HCT116 (cell line): ENCODE measurements around the gene GDPD5. TPM values are rescaled to one million over a fixed set of nuclear protein-coding genes. Genes with fewer than 3 reads are reported as not detected.

Source experiments
- ATAC-seq: fragments of 200-7000 bp; cut with Tn5 transposase; 2 replicates; pipeline ENCODE4 v1.9.1; 2020; ENCODE audit warnings: mild to moderate bottlenecking, moderate library complexity
- BruUV-seq: library from RNA; stranded (reverse); fragments of 400-500 nt; replicated peaks from 2 replicates; lab custom pipeline; 2021; lab: Mats Ljungman, UMichigan
- CTCF ChIA-PET: fragments of 300-600 bp; sonication (Branson Sonifier 250); formaldehyde crosslinking; loops from one replicate; lab custom pipeline; 2021; ENCODE audit warnings: antibody characterized with exemption; lab: Charles Lee
- POLR2A ChIA-PET: fragments of 300-600, 350-600 bp; sonication (Branson Sonifier 250); formaldehyde crosslinking; loops from one replicate; lab custom pipeline; 2021; ENCODE audit warnings: antibody characterized with exemption; lab: Charles Lee
- RAD21 ChIA-PET, 2 experiments: fragments of 300-600 bp; sonication (Branson Sonifier 250); formaldehyde crosslinking; loops; one replicate each; lab custom pipeline; 2023; ENCODE audit warnings: low total read pairs in 2 of 2; ENCODE audit not compliant: uncharacterized antibody in 2 of 2, unreplicated experiment in 2 of 2, low non-redundant PET in 1 of 2; lab: Charles Lee
- DNase-seq: peaks from one replicate; pipeline ENCODE4 v3.0.0-alpha.2; 2010; ENCODE audit warnings: low read depth, low spot score
- H2AFZ ChIP-seq: fragments of 200-600 bp; shearing (Covaris generic), sonication (generic); 2 replicates; pipeline ENCODE4 v1.6.1; 2017; ENCODE audit warnings: low read depth, mixed run types, mixed read lengths, antibody characterized with exemption, low read length; ENCODE audit not compliant: poor library complexity, severe bottlenecking
- H3K27ac ChIP-seq: 2 replicates; pipeline ENCODE4 v1.5.1; 2012; ENCODE audit warnings: low read depth, low read length
- H3K27me3 ChIP-seq: fragments of 200-600 bp; sonication (generic); 2 replicates; pipeline ENCODE4 v1.6.1; 2016; ENCODE audit warnings: mixed run types, low read length, mixed read lengths; ENCODE audit not compliant: insufficient read depth
- H3K36me3 ChIP-seq, 2 experiments: fragments of 200-500 bp in 1 of 2; fragments of 200-600 bp in 1 of 2; sonication (Bioruptor generic) in 1 of 2; sonication (generic) in 1 of 2; 2 replicates each; pipeline versions ENCODE4 v1.5.1 to v1.6.1; 2014 to 2016; ENCODE audit warnings: low read length in 2 of 2, inconsistent platforms in 1 of 2, mixed read lengths in 1 of 2, mixed run types in 1 of 2; ENCODE audit not compliant: insufficient read depth in 2 of 2, control insufficient read depth in 1 of 2
- H3K4me1 ChIP-seq, 2 experiments: fragments of 200-600 bp in 1 of 2; sonication (generic) in 1 of 2; 2 replicates each; pipeline versions ENCODE4 v1.5.1 to v1.6.1; 2012 to 2017; ENCODE audit warnings: low read length in 2 of 2, inconsistent platforms in 1 of 2, mild to moderate bottlenecking in 1 of 2, mixed read lengths in 1 of 2, mixed run types in 1 of 2, moderate library complexity in 1 of 2; ENCODE audit not compliant: insufficient read depth in 2 of 2, control insufficient read depth in 1 of 2
- H3K4me2 ChIP-seq: fragments of 200-600 bp; sonication (generic); 2 replicates; pipeline ENCODE4 v1.6.1; 2017; ENCODE audit warnings: mixed run types, low read length, mixed read lengths
- H3K4me3 ChIP-seq, 2 experiments: fragments of 200-600 bp in 1 of 2; sonication (generic) in 1 of 2; replicated peaks in 1 of 2; 2 replicates each; pipeline ENCODE4 v1.5.1; 2011 to 2016; ENCODE audit warnings: low read length in 2 of 2, control low read depth in 1 of 2, low read depth in 1 of 2, mild to moderate bottlenecking in 1 of 2, mixed read lengths in 1 of 2, mixed run types in 1 of 2
- H3K79me2 ChIP-seq: fragments of 200-600 bp; sonication (generic); 2 replicates; pipeline ENCODE4 v1.6.1; 2017; ENCODE audit warnings: mild to moderate bottlenecking, mixed run types, low read length, moderate library complexity, mixed read lengths; ENCODE audit not compliant: insufficient read depth
- H3K9ac ChIP-seq: fragments of 200-600 bp; sonication (generic); 2 replicates; pipeline ENCODE4 v1.6.1; 2016; ENCODE audit warnings: low read length, mixed read lengths
- H3K9me2 ChIP-seq: fragments of 200-600 bp; sonication (generic), shearing (Covaris generic); 2 replicates; pipeline ENCODE4 v1.6.1; 2017; ENCODE audit warnings: mixed run types, mild to moderate bottlenecking, moderate library complexity; ENCODE audit not compliant: insufficient read depth
- H3K9me3 ChIP-seq, 2 experiments: fragments of 200-500 bp in 1 of 2; fragments of 200-600 bp in 1 of 2; sonication (Bioruptor generic) in 1 of 2; sonication (generic) in 1 of 2; 2 replicates each; pipeline ENCODE4 v1.6.1; 2014 to 2017; ENCODE audit warnings: low read length in 2 of 2, mixed read lengths in 2 of 2, inconsistent platforms in 1 of 2, low read depth in 1 of 2, mild to moderate bottlenecking in 1 of 2, mixed run types in 1 of 2, moderate library complexity in 1 of 2; ENCODE audit not compliant: control insufficient read depth in 1 of 2, insufficient read depth in 1 of 2
- H4K20me1 ChIP-seq: fragments of 200-600 bp; sonication (generic), shearing (Covaris generic); 2 replicates; pipeline ENCODE4 v1.6.1; 2017; ENCODE audit warnings: mixed run types, mild to moderate bottlenecking, moderate library complexity; ENCODE audit not compliant: insufficient read depth
- CEBPB ChIP-seq: IDR thresholded peaks from 2 replicates; pipeline ENCODE4 v1.6.1; 2012; ENCODE audit warnings: low read depth
- CTCF ChIP-seq, 3 experiments: fragments of 200-600 bp in 1 of 3; sonication (generic) in 1 of 3; IDR thresholded peaks in 2 of 3; conservative IDR thresholded peaks in 1 of 3; 2 replicates each; pipeline ENCODE4 v1.5.1; 2012 to 2017; ENCODE audit warnings: low read depth in 2 of 3, low read length in 2 of 3, antibody characterized with exemption in 1 of 3, borderline replicate concordance in 1 of 3, control low read depth in 1 of 3, mild to moderate bottlenecking in 1 of 3, mixed read lengths in 1 of 3, mixed run types in 1 of 3, moderate library complexity in 1 of 3; ENCODE audit not compliant: insufficient read depth in 1 of 3
- EGR1 ChIP-seq: IDR thresholded peaks from 2 replicates; pipeline ENCODE4 v1.6.1; 2012; ENCODE audit warnings: low read depth
- ELF1 ChIP-seq: IDR thresholded peaks from 2 replicates; pipeline ENCODE4 v1.6.1; 2012; ENCODE audit warnings: low read depth, borderline replicate concordance
- EZH2 ChIP-seq: fragments of 200-600 bp; sonication (generic); IDR thresholded peaks from 2 replicates; pipeline ENCODE4 v1.6.1; 2017; ENCODE audit warnings: antibody characterized with exemption, mixed run types
- EZH2phosphoT487 ChIP-seq: fragments of 200-600 bp; IDR thresholded peaks from 2 replicates; pipeline ENCODE4 v1.6.1; 2018; ENCODE audit warnings: antibody characterized with exemption, borderline replicate concordance
- FOSL1 ChIP-seq: IDR thresholded peaks from 2 replicates; pipeline ENCODE4 v1.6.1; 2012; ENCODE audit warnings: low read depth
- POLR2A ChIP-seq: IDR thresholded peaks from 2 replicates; pipeline ENCODE4 v1.7.0; 2011; ENCODE audit warnings: borderline replicate concordance; ENCODE audit not compliant: insufficient read depth, insufficient read length; ENCODE audit errors: extremely low read depth
- POLR2AphosphoS5 ChIP-seq: IDR thresholded peaks from 2 replicates; pipeline ENCODE4 v1.6.1; 2011; ENCODE audit warnings: mild to moderate bottlenecking, low read depth, low read length, moderate library complexity
- RAD21 ChIP-seq: IDR thresholded peaks from 2 replicates; pipeline ENCODE4 v1.6.1; 2012; ENCODE audit warnings: low read depth, mild to moderate bottlenecking
- SIN3A ChIP-seq: IDR thresholded peaks from 2 replicates; pipeline ENCODE4 v1.6.1; 2012; ENCODE audit warnings: low read depth
- SRF ChIP-seq: IDR thresholded peaks from 2 replicates; pipeline ENCODE4 v1.6.1; 2012; ENCODE audit warnings: low read depth
- TCF7L2 ChIP-seq: IDR thresholded peaks from 2 replicates; pipeline ENCODE4 v1.7.0; 2011; ENCODE audit warnings: borderline replicate concordance, inconsistent platforms; ENCODE audit not compliant: insufficient read depth, insufficient read length; ENCODE audit errors: extremely low read depth
- ZBTB33 ChIP-seq: IDR thresholded peaks from 2 replicates; pipeline ENCODE4 v1.6.1; 2011; ENCODE audit warnings: mild to moderate bottlenecking, low read length, moderate library complexity; ENCODE audit not compliant: insufficient replicate concordance; ENCODE audit errors: extremely low read depth
- ZFX ChIP-seq: fragments of 450-650 bp; IDR thresholded peaks from 2 replicates; pipeline ENCODE4 v1.6.1; 2017
- ZNF274 ChIP-seq: fragments of 200-500 bp; sonication (Bioruptor generic); IDR thresholded peaks from 2 replicates; pipeline ENCODE4 v1.6.1; 2014; ENCODE audit warnings: mild to moderate bottlenecking, low read depth, low read length, inconsistent platforms
- intact Hi-C: fragments of 100-400 bp; cut with micrococcal nuclease; formaldehyde crosslinking; loops from 2 replicates; pipeline ENCODE4 v1.10.0; 2022
- total RNA-seq: library from RNA; stranded (reverse); gene quantifications from one replicate; pipeline ENCODE4 v1.2.1, GENCODE V29; 2021; ENCODE audit not compliant: unreplicated experiment
- TF ChIP-seq, protein P1 (sequence below): IDR thresholded peaks from 2 replicates; pipeline ENCODE4 v1.6.1; 2012

The GDPD5 gene
- total RNA-seq, 1 experiment from 2014 or later = 27.5 TPM

DNA sequence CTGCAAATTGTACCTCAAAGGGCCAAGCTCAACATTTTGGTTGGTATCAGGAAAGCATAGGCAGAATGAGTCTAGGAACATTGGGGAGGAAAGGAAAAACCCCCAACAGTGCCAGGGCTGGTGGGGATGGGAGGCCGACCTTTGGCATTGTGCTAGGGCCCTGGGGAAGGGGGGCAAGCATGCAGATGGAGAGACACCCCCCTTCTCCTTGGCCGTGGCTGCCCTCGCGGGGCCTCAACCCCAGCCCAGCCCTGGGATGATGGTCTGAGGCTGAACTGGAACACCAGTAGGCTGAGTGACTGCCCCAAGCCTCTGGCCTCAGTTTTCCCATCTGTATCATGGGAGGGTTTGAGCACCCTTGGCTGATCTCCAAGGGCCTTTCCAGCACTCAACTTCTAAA is 40.0 kb downstream of the GDPD5 start:
- Histone ChIP-seq H3K9ac (no peak overlapping the region), H3K79me2 (no peaks in the 10 kb centered on the region), H3K9me2 (no peaks in the 10 kb centered on the region), H3K4me1 (peaks cover 11 to 13% of the 10 kb centered on the region in 2 experiments), H3K4me3 (no peak overlapping the region), H3K27ac (no peak overlapping the region), H4K20me1 (no peaks in the 10 kb centered on the region), H3K9me3 (no peaks in the 10 kb centered on the region), H3K27me3 (no peaks in the 10 kb centered on the region), H3K4me2 (no peak overlapping the region), H2AFZ (no peak overlapping the region), H3K36me3 (no peaks in the 10 kb centered on the region)
- BruUV-seq = no TSS peak
- no peak for ATAC-seq
- no peak for DNase-seq
- ChIA-PET POLR2A (no interaction called here), RAD21 (no interaction called here), CTCF (no interaction called here)
- intact Hi-C loops = no loop called here
- TF ChIP-seq, protein P1, sequence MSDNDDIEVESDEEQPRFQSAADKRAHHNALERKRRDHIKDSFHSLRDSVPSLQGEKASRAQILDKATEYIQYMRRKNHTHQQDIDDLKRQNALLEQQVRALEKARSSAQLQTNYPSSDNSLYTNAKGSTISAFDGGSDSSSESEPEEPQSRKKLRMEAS = no peak
- TF ChIP-seq ZBTB33 = no peak
- TF ChIP-seq ELF1 = no peak
- TF ChIP-seq EZH2phosphoT487 = no peak
- no peak for TF ChIP-seq TCF7L2
- TF ChIP-seq ZNF274 = no peak
- TF ChIP-seq RAD21 = no peak
- TF ChIP-seq SRF = no peak
- no peak for TF ChIP-seq CEBPB
- TF ChIP-seq POLR2AphosphoS5 = no peak
- TF ChIP-seq EZH2 = no peak
- TF ChIP-seq ZFX = no peak
- no peak for TF ChIP-seq EGR1
- TF ChIP-seq SIN3A = no peak
- no peak for TF ChIP-seq FOSL1
- TF ChIP-seq CTCF (IDR thresholded peaks at IDR 0.05 in 2 of 3, conservative IDR thresholded peaks at IDR 0.05 in 1 of 3; ENCODE audit: borderline replicate concordance in 1 of 3, insufficient read depth in 1 of 3, low read depth in 2 of 3, low read length in 2 of 3) = no peak
- no peak for TF ChIP-seq POLR2A
